ENCODE measurements around the gene TMEM150A.
"Not testable (repeated sequence)": the region's sequence is repeated elsewhere in the genome, so short reads cannot be mapped to it uniquely, and the experiment has no call there.

Gene TMEM150A

DNA sequence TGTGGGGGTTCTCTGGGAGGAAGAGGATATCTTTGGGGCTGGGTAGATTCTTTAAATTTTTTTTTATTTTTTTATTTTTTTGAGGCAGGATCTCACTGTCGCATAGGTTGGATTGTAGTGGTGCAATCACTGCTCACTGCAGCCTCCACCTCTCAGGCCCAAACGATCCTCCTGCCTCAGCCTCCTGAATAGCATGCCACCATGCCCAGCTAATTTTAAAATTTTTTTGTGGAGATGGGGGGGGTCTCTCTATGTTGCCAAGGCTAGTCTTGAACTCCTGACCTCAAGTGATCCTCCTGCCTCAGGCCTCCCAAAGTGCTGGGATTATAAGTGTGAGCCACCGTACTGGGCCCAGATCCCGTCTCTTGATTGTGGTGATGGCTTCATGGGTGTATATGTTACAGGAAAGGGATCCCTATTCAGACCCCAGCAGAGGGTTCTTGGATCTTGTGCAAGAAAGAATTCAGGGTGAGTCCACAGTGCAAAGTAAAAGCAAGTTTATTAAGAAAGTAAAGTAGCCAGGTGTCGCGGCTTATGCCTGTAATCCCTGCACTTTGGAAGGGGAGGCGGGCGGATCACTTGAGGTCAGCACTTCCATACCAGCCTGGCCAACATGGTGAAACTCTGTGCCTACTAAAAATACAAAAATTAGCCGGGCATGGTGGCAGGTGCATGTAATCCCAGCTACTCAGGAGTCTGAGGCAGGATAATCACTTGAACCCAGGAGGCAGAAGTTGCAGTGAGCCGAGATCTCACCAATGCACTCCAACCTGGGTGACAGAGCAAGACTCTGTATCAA is 11.4 kb upstream of the TMEM150A start:
- DNase-seq (ENCODE audit: low read depth in 2 of 2, low spot score in 1 of 2), result no peak

DNA sequence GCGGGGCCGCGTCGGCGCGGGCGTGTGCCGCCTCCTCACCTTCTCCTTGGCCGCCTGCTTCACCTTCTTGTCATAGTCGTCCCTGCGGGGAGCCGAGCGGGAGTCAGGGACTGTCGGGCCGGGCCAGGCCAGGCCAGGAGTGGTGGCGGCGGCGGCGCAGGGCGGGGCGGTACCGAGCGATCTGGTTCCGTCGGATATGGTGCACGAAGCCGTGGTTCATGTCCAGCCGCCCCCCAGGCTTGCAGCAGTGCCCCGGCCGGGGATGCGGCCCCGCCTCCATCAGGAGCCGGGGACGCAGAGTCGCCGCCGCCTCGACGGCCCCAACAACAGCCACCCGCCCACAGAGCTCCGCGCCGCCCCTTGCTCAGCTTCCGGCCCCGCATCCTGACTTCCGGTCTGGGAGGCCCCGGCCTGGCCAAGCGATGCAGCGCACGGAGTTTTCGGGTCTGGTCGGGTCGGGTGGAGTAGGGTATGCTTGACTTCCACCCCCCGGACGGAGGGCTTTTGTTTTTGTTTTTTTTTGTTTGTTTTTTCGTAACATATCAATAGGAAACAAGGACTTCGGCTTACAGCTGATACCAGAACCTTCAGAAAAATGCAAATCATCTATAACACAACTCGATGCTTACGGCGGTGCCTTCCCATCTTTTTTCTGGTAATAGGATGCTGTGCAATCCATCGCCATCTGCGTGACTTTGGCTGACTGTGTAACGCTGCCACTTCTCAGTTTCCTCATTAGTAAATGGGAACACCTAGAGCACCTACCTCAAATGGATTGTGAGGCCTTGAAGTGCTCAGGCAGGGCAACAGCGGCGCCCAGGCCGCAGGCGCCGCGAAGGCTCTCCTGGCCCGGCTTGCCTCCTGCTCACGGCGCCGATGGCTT is 9.4 kb upstream of the TMEM150A start, which contains the start of gene C2orf68:
C2orf68 (minus strand) TSS at position 362 of the 883 bp plus-strand sequence; CDS start at position 280, 82 bp downstream.
- peak; percentile 55 to 70 for DNase-seq (ENCODE audit: low read depth in 2 of 2, low spot score in 1 of 2)

- DNase-seq (ENCODE audit: low read depth in 2 of 2, low spot score in 1 of 2), result no peak
Observed at GRCh38 chr2:85611217-85611704, 8.8 kb upstream of the TMEM150A start.

- no peak for DNase-seq (ENCODE audit: low read depth in 2 of 2, low spot score in 1 of 2)
Observed at GRCh38 chr2:85607268-85608215, 5.0 kb upstream of the TMEM150A start.

DNA sequence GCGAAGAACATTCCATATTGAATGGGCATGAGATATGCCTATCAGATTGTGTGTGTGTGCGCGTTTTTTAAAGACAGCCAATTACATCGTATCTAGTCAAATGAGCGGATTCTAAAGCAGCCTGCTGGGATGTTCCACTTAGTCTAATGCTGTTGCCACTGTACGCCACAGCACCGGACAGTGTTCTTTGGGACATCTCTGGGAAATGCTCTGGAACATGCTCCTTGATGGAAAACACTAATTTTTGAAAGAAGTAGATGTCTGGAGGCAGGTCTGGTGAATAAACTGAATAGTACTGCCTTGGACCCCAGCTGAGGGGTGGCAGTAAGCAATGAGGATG is 3.6 kb upstream of the TMEM150A start:
- no peak for DNase-seq (ENCODE audit: low read depth in 2 of 2, low spot score in 1 of 2)

DNA sequence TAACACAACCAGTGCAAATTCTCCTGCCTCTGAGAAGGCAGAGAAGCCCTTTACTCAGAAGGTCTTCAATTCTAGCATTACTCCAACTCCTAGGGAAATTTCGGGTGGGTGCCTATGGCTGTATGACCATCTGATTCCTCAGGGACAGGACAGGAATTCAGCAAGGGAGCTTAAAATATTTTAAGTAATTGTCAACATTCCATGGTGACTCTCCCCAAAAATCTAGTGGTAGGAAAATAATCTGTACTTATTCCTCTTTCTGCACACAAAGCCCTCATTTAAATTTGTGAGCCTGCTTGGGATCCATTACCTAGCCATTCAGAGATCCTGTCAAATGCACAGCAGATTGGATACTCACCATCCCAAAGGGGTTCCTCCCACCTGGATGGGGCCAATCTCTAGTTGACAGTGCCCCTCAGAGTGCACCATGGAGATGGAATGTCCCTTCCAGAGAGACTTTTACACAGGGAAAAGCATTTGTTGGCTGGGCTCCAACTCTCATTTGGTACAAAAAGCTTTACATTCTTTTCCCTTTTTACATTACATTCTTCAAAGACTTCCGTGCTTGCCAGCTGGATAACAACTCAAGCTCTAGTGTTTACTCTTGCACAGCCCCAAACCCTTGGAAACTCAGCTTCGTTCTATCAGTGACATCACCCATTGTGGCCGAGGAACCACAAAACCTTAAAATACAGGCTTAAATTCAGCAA is 3.1 kb upstream of the TMEM150A start:
- DNase-seq (ENCODE audit: low read depth in 2 of 2, low spot score in 1 of 2), result no peak

- no peak for DNase-seq (ENCODE audit: low read depth in 2 of 2, low spot score in 1 of 2)
Observed at GRCh38 chr2:85604568-85605339, 2.3 kb upstream of the TMEM150A start.

DNA sequence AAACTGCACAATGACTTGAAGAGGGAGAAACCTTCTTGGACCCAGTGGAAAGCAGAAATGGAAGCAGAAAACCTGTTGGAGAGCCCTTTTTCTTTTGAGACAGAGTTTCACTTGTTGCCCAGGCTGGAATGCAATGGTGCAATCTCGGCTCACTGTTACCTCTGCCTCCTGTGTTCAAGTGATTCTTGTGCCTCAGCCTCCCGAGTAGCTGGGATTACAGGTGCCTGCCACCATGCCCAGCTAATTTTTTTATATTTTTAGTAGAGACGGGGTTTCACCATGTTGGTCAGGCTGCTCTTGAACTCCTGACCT is 1.6 kb upstream of the TMEM150A start:
- not testable (repeated sequence) for DNase-seq (ENCODE audit: low read depth in 2 of 2, low spot score in 1 of 2)

DNA sequence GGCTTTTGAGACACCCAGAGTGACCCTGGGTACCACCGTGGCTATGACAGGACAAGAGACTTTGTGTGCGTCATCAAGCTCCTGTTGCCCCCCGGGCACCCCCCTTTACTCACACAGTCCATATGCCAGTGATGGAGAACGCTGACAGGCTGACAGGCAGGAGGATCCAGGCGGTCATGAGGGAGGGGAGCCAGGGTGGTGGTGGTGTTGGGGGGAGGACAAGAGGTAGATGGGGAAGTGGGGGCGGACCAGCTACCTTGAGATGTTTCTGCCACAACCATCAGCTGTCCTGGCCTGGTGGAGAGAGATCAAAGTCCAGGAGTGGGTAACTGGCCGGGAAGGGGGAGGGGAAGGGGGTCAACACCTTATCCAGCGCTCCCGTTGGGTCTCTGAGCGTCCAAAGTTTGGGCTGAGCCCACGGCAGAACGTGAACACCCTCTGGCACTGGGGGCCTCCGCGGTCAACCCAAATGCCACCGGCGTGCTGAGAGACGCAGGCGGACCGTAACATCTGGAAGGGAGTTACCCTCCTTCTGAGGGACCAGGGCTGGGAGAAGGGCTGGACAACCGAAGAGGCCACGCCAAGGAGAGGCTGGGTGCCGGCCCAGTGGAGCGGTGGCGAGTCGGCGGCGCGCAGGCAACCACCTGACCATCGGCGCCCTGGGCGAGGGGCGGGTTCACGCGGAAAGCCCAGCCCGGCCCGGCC is 575 bp downstream of the TMEM150A start:
- no peak for DNase-seq (ENCODE audit: low read depth in 2 of 2, low spot score in 1 of 2)

DNA sequence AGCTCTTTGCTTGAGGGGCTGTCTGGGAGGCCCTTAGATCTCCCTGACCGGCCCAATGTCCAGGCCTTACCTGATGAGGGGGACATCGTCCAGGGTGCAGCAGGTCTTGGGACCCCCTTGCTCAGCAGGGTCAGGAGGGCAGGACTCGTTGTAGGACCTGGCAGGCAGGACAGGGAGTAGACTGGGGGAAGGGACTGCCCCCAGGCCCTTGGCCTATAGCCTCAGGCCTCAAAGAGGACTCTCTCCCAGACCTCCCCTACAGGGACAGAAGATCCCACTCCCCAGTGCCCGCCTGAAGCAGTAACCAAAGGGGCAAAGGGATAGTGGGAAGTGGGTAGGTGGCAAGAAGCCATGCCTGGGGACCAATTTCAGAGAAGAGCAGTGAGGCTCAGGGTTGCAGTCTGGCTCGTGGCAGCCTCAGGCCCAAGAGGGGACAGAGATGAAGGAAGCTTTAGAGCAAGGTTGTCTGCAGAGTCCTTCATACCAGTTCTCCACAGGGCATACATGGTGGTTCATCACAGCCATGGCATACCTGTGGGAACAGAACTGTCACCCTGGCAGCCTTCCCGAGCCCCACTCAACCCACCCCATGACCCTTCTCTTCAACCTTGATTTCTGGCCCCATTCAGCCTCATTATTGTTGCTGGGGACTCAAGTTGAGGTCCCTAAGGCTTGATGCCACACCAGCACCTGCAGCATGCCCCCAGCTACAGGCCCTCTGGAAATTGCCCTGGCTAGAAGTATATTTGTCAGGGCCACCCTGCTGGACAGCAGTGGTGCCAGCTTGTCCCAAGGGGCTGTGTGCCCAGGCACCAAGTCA is 1.3 kb downstream of the TMEM150A start:
- no peak for DNase-seq (ENCODE audit: low read depth in 2 of 2, low spot score in 1 of 2)

DNA sequence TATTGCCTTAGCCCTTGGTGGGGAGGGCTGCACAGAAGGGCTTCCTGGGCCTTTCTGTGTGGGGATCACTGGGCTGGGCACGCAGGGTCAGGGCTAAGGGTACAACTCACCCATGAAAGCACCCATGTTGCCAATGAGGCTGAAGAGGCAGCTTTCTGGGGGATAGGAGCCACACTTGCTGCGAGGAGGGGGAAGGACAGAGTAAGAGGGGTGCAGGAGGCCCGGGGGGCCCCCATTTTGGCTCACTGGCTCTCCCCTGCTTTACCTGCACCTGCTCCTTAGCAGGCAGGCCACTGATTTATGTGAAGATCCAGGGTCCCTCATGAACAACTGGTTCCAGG is 2.3 kb downstream of the TMEM150A start:
- DNase-seq (ENCODE audit: low read depth in 2 of 2, low spot score in 1 of 2), result no peak

- DNase-seq (ENCODE audit: low read depth in 2 of 2, low spot score in 1 of 2), result no peak
Observed at GRCh38 chr2:85599468-85600234, 2.8 kb downstream of the TMEM150A start.

DNA sequence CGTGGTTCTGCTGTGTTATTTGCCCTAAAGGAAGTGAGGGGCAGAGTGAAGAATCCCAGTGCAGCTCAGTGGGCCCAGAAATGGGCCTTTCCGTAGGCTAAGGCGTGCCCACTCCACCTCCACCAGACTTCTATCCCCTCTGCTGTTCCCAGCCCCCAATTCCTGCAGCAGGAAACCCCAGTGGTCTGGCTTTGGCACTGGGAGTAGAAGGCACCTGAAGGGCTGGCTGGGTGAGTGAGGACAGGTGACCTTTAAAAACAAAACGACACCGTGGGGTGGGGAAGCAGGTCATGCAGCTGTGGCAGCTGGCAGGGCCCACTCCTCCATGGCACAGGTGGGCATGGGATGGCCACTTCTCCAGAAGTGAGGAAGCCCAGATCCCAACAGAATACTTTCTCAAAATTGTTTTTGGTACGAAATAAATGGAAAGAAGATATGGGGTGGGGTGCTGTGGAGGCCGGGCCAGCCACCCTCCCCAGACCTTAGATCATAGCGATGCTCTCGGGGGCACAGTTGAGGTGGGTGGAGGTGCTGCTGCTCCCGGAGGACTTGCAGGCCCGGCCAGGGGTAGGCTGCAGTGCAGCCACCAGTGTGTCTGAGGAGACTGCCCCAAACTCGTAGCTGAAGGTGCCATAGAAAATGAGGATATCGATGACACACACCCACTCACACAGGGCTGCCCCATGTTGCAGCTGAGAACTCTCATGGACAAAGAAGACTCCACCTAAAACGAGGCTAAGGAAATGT is 3.7 kb downstream of the TMEM150A start:
- no peak for DNase-seq (ENCODE audit: low read depth in 2 of 2, low spot score in 1 of 2)

- DNase-seq (ENCODE audit: low read depth in 2 of 2, low spot score in 1 of 2), result no peak
Observed at GRCh38 chr2:85597241-85597640, 5.3 kb downstream of the TMEM150A start.

DNA sequence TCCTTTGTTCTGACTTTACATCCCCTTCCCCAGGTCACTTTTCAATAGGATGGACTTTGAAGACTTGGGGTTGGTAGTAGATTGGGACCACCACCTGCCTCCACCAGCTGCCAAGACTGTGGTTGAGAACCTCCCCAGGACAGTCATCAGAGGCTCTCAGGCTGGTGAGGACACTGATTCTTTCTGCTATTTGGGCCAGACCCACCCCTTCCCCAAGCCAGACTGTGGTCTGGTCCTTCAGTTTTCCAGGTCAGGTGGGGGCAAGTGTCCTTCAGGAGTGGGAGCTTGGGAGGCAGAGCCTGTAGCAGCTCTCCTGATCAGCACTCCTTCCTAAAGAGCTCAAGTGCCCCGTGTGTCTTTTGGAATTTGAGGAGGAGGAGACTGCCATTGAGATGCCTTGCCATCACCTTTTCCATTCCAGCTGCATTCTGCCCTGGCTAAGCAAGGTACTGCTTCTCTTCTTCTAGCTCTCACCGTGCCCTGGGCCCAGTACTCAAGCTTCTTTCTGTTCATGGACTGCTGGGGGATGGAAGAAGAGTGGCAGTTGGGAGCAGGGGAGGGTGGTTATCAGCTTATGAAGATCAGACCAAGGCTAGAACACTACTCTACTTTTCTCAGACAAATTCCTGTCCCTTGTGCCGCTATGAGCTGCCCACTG is 5.9 kb downstream of the TMEM150A start:
- no peak for DNase-seq (ENCODE audit: low read depth in 2 of 2, low spot score in 1 of 2)

- DNase-seq (ENCODE audit: low read depth in 2 of 2, low spot score in 1 of 2), result no peak
Observed at GRCh38 chr2:85596026-85596333, 6.5 kb downstream of the TMEM150A start.
